Adrenal gland (tissue), 12 donors: Measurements from ENCODE around the gene CHST11. TPM values are rescaled to one million over a fixed set of nuclear protein-coding genes. Genes with fewer than 3 reads are reported as not detected.

Experiments used
- DNase-seq, 7 donors: peaks; one replicate each; pipeline ENCODE4 v3.0.0-alpha.2; 2019 to 2020
- H3K27ac ChIP-seq, 5 donors: fragments of 200-600 bp; sonication (generic) in 4 of 5; 1 replicate in 3 of 5; 2 replicates in 2 of 5; pipeline versions ENCODE4 v1.5.1 to v1.8.0; 2016 to 2020; ENCODE audit warnings: mild to moderate bottlenecking in 1 of 5
- H3K27me3 ChIP-seq: fragments of 200-600 bp; 2 replicates; pipeline ENCODE4 v1.8.0; 2021
- H3K36me3 ChIP-seq, 2 donors: fragments of 200-600 bp; replicated peaks in 1 of 2; 1 replicate in 1 of 2; 2 replicates in 1 of 2; pipeline versions ENCODE4 v1.5.1 to v1.8.0; 2018 to 2022
- H3K4me1 ChIP-seq, 2 donors: fragments of 200-600 bp; replicated peaks in 1 of 2; 1 replicate in 1 of 2; 2 replicates in 1 of 2; pipeline versions ENCODE4 v1.5.1 to v1.8.0; 2018 to 2021
- H3K4me3 ChIP-seq, 4 donors: fragments of 200-600 bp; sonication (generic) in 3 of 4; one replicate each; pipeline ENCODE4 v1.5.1; 2016 to 2018
- H3K9me3 ChIP-seq, 3 donors: fragments of 200-600 bp; sonication (generic) in 1 of 3; replicated peaks in 1 of 3; 1 replicate in 2 of 3; 2 replicates in 1 of 3; pipeline versions ENCODE4 v1.5.1 to v1.8.0; 2016 to 2021
- CTCF ChIP-seq, 6 experiments: fragments of 450-650 bp in 4 of 6; fragments of 200-600 bp in 2 of 6; sonication (generic) in 1 of 6; IDR thresholded peaks; 1 replicate in 5 of 6; 2 replicates in 1 of 6; pipeline versions ENCODE4 v1.5.1 to v1.8.0; 2016 to 2021; ENCODE audit warnings: antibody characterized with exemption in 6 of 6, mild to moderate bottlenecking in 2 of 6, moderate library complexity in 1 of 6
- POLR2A ChIP-seq, 2 donors: fragments of 450-650 bp; IDR thresholded peaks; one replicate each; pipeline ENCODE4 v1.6.1; 2017; ENCODE audit warnings: antibody characterized with exemption in 2 of 2, mild to moderate bottlenecking in 2 of 2, moderate library complexity in 1 of 2
- WGBS, 4 donors: extraction: QIAGEN DNeasy Blood & Tissue Kit in 2 of 4; methylation state at CpG; one replicate each; pipeline versions ENCODE4 v1.1.5 to v1.1.7; 2013 to 2017; 5-methylcytosine and 5-hydroxymethylcytosine counted together
- intact Hi-C, 2 donors: fragments of 100-400 bp; cut with DNase I; formaldehyde crosslinking; loops; one replicate each; pipeline versions ENCODE4 v1.14.1 to v1.15.0; 2022 to 2023
- polyA plus RNA-seq, 3 donors: library from polyadenylated mRNA; stranded (reverse); fragments of 200-250 nt in 2 of 3; fragments of 350-450 nt in 1 of 3; fragmentation: Illumina TruSeq in 1 of 3; extraction: RNeasy Lipid Tissue Mini Kit (QIAGEN cat#74804) in 1 of 3; gene quantifications; one replicate each; pipeline ENCODE4 v1.2.3, GENCODE V29; 2013 to 2014
- total RNA-seq, 9 donors: library from RNA; depleted of rRNA in 4 of 9; stranded (reverse); fragments of >200 nt in 4 of 9; fragments of 120-200 nt in 1 of 9; fragmentation: NEBNext Ultra II Directional in 1 of 9; extraction: Animal tissue kit (Norgen Biotek cat#: 25700) in 1 of 9; gene quantifications; one replicate each; pipeline versions ENCODE4 v1.1.0 to v1.2.4, GENCODE V29; 2013 to 2023
- donor health status: healthy with polysubstance abuse.
- donor health status: Bipolar disorder and iron deficiency.
- donor health status: DM: yes; HTN: yes; CAD: no.
- donor health status: DM: no; HTN: no; CAD: no.
- donor health status: DM: no; HTN: no; CAD: no.
- donor health status: DM: yes; HTN: yes; CAD: no.

The CHST11 gene
- total and polyA plus RNA-seq, 12 donors, result 6.2 to 95.1 (median 29.8) TPM

GRCh38 chr12:104602896-104603295 lies 146.1 kb downstream of the CHST11 start:
- no peak for DNase-seq
- no peak for TF ChIP-seq POLR2A (IDR thresholded peaks at IDR 0.05)
- no peak for TF ChIP-seq CTCF (IDR thresholded peaks at IDR 0.05)
- H3K27ac ChIP-seq, result peak overlapping the region in 2 of 5 donors; percentile 78 to 91
- H3K9me3 ChIP-seq, result no peaks in the 10 kb centered on the region
- no peaks in the 10 kb centered on the region for H3K36me3 ChIP-seq
- peaks cover 16 to 49% of the 10 kb centered on the region in 2 donors for H3K4me1 ChIP-seq
- H3K27me3 ChIP-seq, result no peaks in the 10 kb centered on the region
- 78 to 100% (median 92%) methylated on average over 2 of the region's 2 CpGs for WGBS, 4 donors
- intact Hi-C loops, result no loop called here
- H3K4me3 ChIP-seq, result no peak overlapping the region

- Histone ChIP-seq H3K27ac (peak overlapping the region; percentile 30 to 91 (median 57)), H3K4me1 (peaks cover 16 to 49% of the 10 kb centered on the region in 2 donors), H3K27me3 (no peaks in the 10 kb centered on the region), H3K36me3 (no peaks in the 10 kb centered on the region), H3K4me3 (peak overlapping the region in 1 of 4 donors; percentile 35), H3K9me3 (no peaks in the 10 kb centered on the region)
- TF ChIP-seq POLR2A (IDR thresholded peaks at IDR 0.05) (no peak), CTCF (IDR thresholded peaks at IDR 0.05) (no peak)
- WGBS, 4 donors, result 82 to 100% (median 97%) methylated on average over 1 of the region's 1 CpG
- intact Hi-C loops, result no loop called here
- DNase-seq, result no peak
Observed at GRCh38 chr12:104603545-104603973, 146.8 kb downstream of the CHST11 start.

GRCh38 chr12:104604070-104604994 lies 147.6 kb downstream of the CHST11 start:
- Histone ChIP-seq H3K4me1 (peaks cover 16 to 51% of the 10 kb centered on the region in 2 donors), H3K27ac (peak overlapping the region; percentile 30 to 91 (median 58)), H3K27me3 (no peaks in the 10 kb centered on the region), H3K9me3 (no peaks in the 10 kb centered on the region), H3K36me3 (no peaks in the 10 kb centered on the region), H3K4me3 (peak overlapping the region in 1 of 4 donors; percentile 35)
- 21 to 31% (median 26%) methylated on average over 9 to 10 of the region's 10 CpGs for WGBS, 4 donors
- intact Hi-C loops, result no loop called here
- TF ChIP-seq CTCF (IDR thresholded peaks at IDR 0.05), result peak in 1 of 6 experiments; percentile 13
- TF ChIP-seq POLR2A (IDR thresholded peaks at IDR 0.05), result peak in 1 of 2 donors; percentile 22
- DNase-seq, result peak; percentile 79 to 94 (median 93)

GRCh38 chr12:104604995-104605675 lies 148.4 kb downstream of the CHST11 start:
- intact Hi-C loops, result no loop called here
- Histone ChIP-seq H3K4me1 (peaks cover 16 to 48% of the 10 kb centered on the region in 2 donors), H3K27me3 (no peaks in the 10 kb centered on the region), H3K9me3 (no peaks in the 10 kb centered on the region), H3K27ac (peak overlapping the region in 3 of 5 donors; percentile 58 to 91 (median 78)), H3K4me3 (no peak overlapping the region), H3K36me3 (no peaks in the 10 kb centered on the region)
- no peak for DNase-seq
- 81 to 95% (median 92%) methylated on average over 16 of the region's 16 CpGs for WGBS, 4 donors
- TF ChIP-seq POLR2A (IDR thresholded peaks at IDR 0.05), result no peak
- TF ChIP-seq CTCF (IDR thresholded peaks at IDR 0.05), result no peak
